H1 (cell line): ENCODE data around the gene ST6GALNAC3. TPM values are rescaled to one million over a fixed set of nuclear protein-coding genes. Genes with fewer than 3 reads are reported as not detected.

ENCODE experiments used
- EP300 ChIP-seq, 2 experiments: IDR thresholded peaks; 1 replicate in 1 of 2; 2 replicates in 1 of 2; pipeline ENCODE4 v1.6.1; 2011 to 2012; ENCODE audit warnings: low read depth in 2 of 2, low read length in 2 of 2, mild to moderate bottlenecking in 2 of 2, borderline replicate concordance in 1 of 2, inconsistent platforms in 1 of 2, moderate library complexity in 1 of 2
- POLR2A ChIP-seq, 2 experiments: IDR thresholded peaks; 1 replicate in 1 of 2; 2 replicates in 1 of 2; pipeline ENCODE4 v1.6.1; 2011; ENCODE audit warnings: low read depth in 2 of 2, low read length in 2 of 2, mild to moderate bottlenecking in 2 of 2; ENCODE audit errors: control extremely low read depth in 1 of 2
- SIRT6 ChIP-seq: IDR thresholded peaks from one replicate; pipeline ENCODE4 v1.7.1; 2012; ENCODE audit warnings: low read length, inconsistent platforms
- SP2 ChIP-seq: IDR thresholded peaks from 2 replicates; pipeline ENCODE4 v1.6.1; 2012; ENCODE audit warnings: mild to moderate bottlenecking, low read length, inconsistent platforms
- TAF7 ChIP-seq: optimal IDR thresholded peaks from 2 replicates; pipeline ENCODE3; 2011; ENCODE audit warnings: low read depth, mild to moderate bottlenecking, inconsistent platforms, low read length, moderate library complexity, borderline replicate concordance
- TCF12 ChIP-seq: IDR thresholded peaks from 2 replicates; pipeline ENCODE4 v1.6.1; 2011; ENCODE audit warnings: low read depth, mild to moderate bottlenecking, low read length
- polyA plus RNA-seq, 7 experiments: library from polyadenylated mRNA; depleted of rRNA in 3 of 7; stranded (reverse) in 5 of 7; unstranded in 2 of 7; fragments of >200 nt in 5 of 7; fragments of 200-250 nt in 2 of 7; gene quantifications; 1 replicate in 5 of 7; 2 replicates in 1 of 7; 4 replicates in 1 of 7; pipeline versions ENCODE4 v1.2.1 to v1.2.3, GENCODE V29; 2011 to 2013; ENCODE audit warnings: missing spikeins in 2 of 7, mixed read lengths in 2 of 7
- total RNA-seq: library from RNA; stranded (reverse); fragmentation: NEBNext Ultra II Directional; extraction: Animal tissue kit (Norgen Biotek cat#: 25700); gene quantifications from 2 replicates; pipeline ENCODE4 v1.2.1, GENCODE V29; 2021

ST6GALNAC3 gene
- total and polyA plus RNA-seq, 2 of the 8 experiments (the other 6 are each of a cell fraction or from before 2014, with no cell fraction given): 4.9 to 19.0 TPM

- TF ChIP-seq TCF12 (no peak), SP2 (no peak), POLR2A (IDR thresholded peaks at IDR 0.05; ENCODE audit: control extremely low read depth in 1 of 2, low read depth in 2 of 2, low read length in 2 of 2) (no peak), TAF7 (no peak), EP300 (IDR thresholded peaks at IDR 0.05; ENCODE audit: borderline replicate concordance in 1 of 2, low read depth in 2 of 2, low read length in 2 of 2) (no peak), SIRT6 (no peak)
Measured at GRCh38 chr1:76156987-76157386, 82.4 kb downstream of the ST6GALNAC3 start (continued).
